Amniotic epithelial cell (primary cell): ENCODE measurements around the gene SMOC1.

Experiments used
- DNase-seq: peaks from one replicate; pipeline ENCODE4 v3.0.0-alpha.2; 2010; ENCODE audit warnings: low read depth

The SMOC1 gene

DNA sequence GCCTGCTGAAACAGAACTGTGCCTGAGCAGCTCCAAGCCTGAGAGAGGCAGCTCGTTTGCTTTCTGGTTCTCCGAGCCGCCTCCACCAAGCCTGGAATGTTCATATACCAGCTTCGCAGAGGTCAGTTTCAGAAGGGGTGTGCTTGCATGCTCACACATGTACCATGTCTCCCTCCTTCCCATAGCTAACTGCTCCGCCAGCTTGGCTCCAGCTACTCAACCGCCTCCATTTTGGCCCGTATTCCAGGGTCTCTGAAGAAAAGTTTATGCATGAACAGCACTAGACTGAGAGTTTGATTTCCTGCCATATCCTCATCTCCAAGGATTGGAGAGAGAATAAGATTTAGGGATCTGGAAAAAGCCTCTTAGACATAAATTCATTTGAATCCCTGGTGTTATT is 103.7 kb downstream of the SMOC1 start:
- no peak for DNase-seq

DNA sequence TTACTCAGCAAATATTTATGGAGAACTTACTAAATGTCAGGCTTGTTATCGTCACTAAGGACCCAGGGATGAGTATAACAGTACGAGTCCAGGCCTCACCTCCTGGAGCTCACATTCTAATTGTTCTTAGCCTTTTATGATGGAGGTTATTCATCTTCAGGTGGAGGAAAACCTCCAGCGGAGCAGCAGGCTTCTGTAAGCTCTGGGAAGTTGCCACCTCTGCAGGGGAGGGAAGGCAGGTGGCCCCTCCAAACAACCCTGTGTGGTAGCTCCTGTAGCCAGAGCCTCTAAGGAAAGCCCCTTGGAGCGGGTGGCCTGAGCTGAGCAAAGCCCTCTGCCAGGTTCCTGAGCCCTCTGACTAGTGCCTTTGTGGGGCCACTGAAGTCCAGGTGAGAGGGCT is 104.1 kb downstream of the SMOC1 start:
- DNase-seq: no peak

GRCh38 chr14:69985463-69985862 is 106.2 kb downstream of the SMOC1 start:
- DNase-seq: peak; percentile 61

DNA sequence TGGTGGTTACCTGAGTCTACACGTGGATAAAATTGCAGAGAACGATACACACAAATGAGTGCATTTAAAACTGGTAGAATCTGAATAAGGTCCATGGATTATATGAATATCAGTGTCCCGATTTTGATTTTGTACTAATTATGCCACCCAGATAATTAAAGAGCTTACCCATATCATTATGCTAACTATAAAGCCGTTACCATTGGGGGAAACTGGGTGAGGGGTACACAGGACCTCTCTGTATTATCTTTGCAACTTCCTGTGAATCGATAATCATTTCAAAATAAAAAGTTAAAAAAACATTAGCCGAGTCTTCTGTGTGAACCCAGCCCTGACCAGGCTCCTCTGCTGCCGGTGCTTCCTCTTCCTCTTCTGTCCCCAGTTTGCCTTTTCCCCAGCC is 107.1 kb downstream of the SMOC1 start:
- DNase-seq: no peak

- DNase-seq: no peak
These were observed 108.3 kb downstream of the SMOC1 start for GRCh38 chr14:69987406-69988121.

DNA sequence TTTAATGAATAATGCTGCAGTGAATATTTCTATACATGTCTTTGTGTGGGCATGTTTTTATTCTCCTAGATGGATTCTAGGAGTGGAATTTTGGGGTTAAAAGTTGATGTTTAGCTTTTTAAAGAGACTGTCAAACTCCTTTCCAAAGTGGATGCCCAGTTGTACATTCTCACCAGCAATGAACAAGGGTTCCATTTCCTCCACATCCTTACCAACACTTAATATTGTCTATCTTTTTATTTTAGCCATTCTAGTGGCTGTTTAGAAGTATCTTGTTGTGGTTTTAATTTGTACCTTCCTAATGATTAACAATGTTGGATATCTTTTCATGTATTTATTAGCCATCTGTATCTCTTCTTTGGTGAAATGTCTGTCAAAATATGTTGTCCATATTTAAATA is 109.8 kb downstream of the SMOC1 start:
- no peak for DNase-seq

GRCh38 chr14:69989622-69990021 is 110.4 kb downstream of the SMOC1 start:
- no peak for DNase-seq

DNA sequence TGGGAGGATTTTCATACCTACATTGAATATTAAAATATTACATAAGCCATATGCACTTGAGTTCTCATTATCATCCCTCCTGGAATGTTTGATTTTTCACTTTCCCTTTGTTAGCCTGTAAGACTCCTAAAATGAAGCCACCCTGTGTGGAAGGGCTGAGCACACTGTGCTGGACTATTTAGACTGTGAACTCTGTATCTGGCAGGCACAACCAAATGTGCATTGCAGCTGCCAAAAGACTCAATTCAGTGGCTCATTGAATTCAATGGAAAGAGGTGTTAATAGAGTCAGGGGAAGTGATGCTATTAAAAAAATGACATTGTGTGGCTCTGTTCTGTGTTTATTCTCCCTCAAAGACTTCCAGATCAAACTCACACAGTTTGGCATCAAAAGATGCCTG is 111.1 kb downstream of the SMOC1 start:
- no peak for DNase-seq

GRCh38 chr14:69991422-69991821 is 112.2 kb downstream of the SMOC1 start:
- DNase-seq: no peak

- DNase-seq: no peak
These were observed 113.3 kb downstream of the SMOC1 start for GRCh38 chr14:69992564-69992963.

DNA sequence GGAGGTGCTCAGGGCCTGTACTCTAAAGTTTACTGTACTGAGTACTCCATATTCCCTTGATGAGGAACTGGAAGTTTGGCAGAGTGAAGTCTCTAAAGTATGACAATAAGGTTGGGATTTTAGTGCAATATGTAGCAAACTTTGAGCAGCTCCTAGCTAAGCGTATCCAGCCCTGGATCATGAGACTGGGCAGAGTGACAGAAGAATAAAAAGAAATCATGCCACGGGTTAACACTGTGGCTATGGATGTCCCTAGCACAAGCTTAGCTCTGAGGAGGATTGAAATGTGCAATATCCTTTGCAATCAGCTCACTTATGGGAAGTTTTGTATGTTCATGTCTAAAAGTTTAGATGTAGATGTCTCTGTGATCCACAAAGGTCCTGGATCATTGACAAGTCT is 114.1 kb downstream of the SMOC1 start:
- DNase-seq: no peak

DNA sequence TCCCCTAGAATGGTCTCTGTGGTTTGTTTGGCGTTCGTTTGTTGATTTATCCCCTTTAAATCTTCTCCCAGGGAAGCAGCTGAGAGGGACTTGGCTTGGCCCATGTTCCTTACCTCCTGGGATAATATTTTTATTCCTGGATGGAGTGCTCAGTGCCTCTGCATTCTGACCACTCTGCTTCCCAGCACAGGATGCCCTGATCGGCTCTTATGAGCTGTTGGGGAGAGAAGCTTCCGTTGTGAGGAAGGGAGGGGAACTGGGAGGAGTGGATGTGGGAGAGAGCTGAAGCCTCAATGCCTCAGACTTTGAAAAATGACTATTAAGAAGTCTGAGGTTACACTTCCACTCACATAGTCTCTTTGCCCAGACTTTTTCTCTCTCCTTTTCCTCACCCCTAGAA is 114.8 kb downstream of the SMOC1 start:
- no peak for DNase-seq

DNA sequence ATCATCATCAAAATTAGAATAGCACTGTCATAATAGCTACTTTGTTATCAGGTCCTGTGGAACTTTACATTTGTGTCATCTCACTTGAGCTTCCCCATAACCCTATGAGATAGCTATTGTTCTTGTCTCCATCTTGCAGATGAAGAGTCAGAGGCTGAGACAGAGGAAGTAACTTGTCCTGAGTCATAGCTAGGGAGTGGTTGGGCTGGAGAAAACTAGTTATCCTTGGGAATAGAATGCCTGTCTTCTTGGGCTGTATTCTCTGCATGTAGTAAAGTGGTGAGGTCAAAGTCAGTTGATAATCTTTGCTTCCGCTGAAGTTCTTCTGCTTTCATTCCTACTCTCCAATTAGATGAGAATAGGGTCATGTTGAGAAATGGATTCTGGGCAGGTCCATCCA is 117.0 kb downstream of the SMOC1 start:
- DNase-seq: peak; percentile 4

GRCh38 chr14:69997849-69998248 is 118.6 kb downstream of the SMOC1 start:
- peak; percentile 61 for DNase-seq

- DNase-seq: peak; percentile 71
These were observed 120.1 kb downstream of the SMOC1 start for GRCh38 chr14:69999261-69999674.

DNA sequence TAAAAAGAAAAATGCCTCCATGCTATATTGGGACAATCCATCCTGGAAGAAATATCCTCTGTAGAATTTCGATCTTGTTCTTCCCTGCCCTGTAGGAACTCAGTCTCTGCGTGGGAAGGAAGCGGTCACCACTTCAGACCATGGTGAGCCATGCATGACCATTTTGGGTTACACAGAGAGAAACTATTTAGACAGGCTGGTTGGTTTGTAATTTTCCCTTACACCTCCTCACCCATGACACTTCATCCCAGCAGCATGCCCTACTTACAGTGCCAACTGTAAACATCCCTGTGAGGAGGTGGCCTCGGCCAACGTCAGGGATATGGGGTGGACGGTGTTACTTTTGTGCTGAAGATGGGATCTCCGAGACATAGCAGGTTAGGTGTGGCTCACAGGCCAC is 121.4 kb downstream of the SMOC1 start:
- DNase-seq: no peak

- DNase-seq: peak; percentile 40
These were observed 123.6 kb downstream of the SMOC1 start for GRCh38 chr14:70002589-70003346.

- no peak for DNase-seq
These were observed 125.6 kb downstream of the SMOC1 start for GRCh38 chr14:70004791-70005190.

DNA sequence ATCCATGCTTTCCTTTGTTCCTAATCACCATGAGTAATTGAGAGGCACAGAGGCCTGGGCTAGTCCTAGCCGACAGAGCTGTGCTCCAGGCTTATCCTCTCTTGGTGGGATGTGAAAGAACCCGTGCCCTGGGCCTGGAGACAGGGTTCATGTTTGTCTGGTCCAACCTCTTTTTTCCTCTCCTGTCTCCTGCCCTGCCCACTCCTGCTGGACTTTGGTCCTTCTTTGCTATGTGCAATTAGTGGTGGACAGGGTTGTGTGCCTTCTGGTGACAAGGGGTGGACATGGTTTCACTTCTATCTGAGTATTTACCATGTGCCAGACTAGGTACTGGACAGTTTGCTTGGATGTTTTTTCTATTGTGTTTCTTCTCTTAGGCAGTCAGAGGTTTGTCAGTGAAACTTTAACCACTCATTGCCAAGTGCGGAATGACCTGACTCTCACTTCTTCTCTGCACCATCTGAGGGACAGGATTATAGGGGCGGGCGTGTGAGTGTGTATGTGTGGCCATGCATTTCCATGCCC is 126.1 kb downstream of the SMOC1 start:
- DNase-seq: no peak

DNA sequence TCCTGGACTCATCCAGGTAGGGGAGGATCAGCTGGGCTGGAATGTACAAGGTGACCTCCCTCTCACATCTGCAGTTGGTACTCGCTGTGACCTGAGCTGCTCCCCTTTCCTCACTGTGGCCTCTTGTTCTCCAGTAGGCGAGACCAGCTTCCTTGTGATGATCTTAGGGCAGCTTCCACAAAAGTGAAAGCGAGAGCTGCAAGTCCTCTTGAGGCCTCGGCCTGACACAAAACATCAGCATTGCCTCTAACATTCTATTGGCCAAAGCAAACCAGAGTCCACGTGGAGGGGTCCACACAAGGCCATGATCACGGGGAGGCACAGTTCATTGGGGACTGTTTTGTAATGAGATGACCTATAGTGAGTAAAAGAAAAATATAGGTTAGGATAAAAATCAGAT is 127.5 kb downstream of the SMOC1 start:
- DNase-seq: no peak

DNA sequence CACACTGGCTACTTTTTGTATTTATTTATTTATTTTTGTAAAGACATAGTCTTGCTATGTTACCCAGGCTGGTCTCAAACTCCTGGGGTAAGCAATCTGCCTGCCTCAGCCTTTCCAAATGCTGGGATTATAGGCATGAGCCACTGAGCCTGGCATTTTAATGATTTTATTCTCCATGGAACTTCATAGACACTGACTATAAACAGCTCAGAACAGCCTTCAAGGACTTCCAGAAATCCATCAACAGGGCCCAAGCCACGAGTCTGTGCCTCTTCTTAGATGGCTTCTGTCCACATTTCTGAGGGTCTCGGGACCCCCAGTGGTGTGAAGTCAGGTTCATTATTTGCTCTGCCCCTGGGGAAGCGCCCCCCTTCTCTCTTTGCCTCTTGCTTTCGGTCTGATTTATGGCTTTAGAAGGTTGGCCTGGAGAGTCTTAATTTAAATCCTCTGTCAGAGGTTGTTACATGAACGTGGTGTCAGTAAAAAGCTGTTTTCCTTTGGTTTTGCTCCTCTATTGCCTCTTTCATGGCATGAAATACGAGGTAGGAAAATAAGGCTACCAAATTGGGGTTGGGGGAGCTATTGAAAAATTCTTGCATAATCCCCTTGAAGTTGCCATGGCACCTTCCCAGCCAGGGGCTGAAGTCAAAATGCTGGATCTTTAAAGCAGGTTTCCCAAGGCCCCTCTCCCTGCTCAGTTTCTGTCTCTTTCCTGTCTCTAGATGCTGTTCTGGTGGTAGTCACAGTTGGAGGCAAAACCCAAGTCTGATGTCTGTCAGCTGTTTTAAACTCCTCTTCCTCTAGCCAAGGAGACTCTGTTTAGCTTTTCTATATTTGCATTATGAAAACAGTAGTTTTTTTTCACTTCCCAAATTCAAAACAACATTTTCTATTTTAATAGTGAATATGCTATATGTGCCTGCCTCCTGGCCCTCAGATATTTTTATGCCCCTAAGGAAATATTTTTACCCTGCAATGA is 129.4 kb downstream of the SMOC1 start:
- DNase-seq: no peak

- DNase-seq: peak; percentile 2
These were observed 130.7 kb downstream of the SMOC1 start for GRCh38 chr14:70009961-70010360.
